SK-N-MC (cell line): ENCODE measurements around the gene SF3B4.

Experiments used
- EZH2 ChIP-seq: fragments of 200-600 bp; sonication (generic); IDR thresholded peaks from one replicate; pipeline ENCODE4 v1.6.1; 2017; ENCODE audit warnings: antibody characterized with exemption
- FOXP2 ChIP-seq: optimal IDR thresholded peaks from 2 replicates; pipeline ENCODE3; 2011; ENCODE audit warnings: mild to moderate bottlenecking, moderate library complexity; ENCODE audit not compliant: insufficient read depth; ENCODE audit errors: extremely low read length, control extremely low read depth
- POLR2AphosphoS5 ChIP-seq: IDR thresholded peaks from 2 replicates; pipeline ENCODE4 v1.6.1; 2012; ENCODE audit warnings: mild to moderate bottlenecking, low read depth, low read length, borderline replicate concordance

DNA sequence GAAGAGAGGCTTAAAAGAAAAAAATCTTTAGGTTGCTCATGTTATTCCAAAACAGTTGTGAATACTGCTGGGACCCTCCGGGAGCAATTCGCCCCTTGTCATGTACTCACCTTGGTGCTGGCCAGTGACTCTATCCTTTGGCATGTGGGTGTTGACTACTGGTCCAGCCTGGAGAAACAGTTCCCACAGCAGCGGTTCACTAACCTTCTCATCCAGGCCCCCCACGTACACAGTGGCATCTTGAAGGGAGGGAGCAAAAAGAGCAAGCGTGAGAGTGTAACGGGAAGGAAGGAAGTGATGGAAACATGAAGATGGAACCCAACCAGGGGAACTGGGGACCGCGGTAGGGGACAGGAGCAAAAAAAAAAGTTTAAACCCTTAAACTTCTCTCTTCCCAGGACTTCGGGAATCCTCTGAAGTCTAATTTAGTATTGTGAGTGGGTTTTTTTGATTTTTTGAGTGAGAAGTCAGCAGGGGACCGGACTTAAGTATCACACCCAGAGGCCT is 494 bp downstream of the SF3B4 start:
- no peak for TF ChIP-seq EZH2
- no peak for TF ChIP-seq POLR2AphosphoS5
- no peak for TF ChIP-seq FOXP2
